DMS 273 (cell line): ENCODE data around the gene PXYLP1.

Experiments used
- DNase-seq: peaks from one replicate; lab custom pipeline; 2025; ENCODE audit not compliant: unreplicated experiment; lab: John Stamatoyannopoulos, UW

Gene PXYLP1

GRCh38 chr3:141271279-141272030 is 39.8 kb downstream of the PXYLP1 start:
- DNase-seq = peak; percentile 26

GRCh38 chr3:141272906-141273662 is 41.5 kb downstream of the PXYLP1 start:
- DNase-seq = no peak

- no peak for DNase-seq
Observed at GRCh38 chr3:141273700-141274410, 42.2 kb downstream of the PXYLP1 start.

GRCh38 chr3:141274411-141275031 is 42.9 kb downstream of the PXYLP1 start:
- no peak for DNase-seq

GRCh38 chr3:141275032-141275422 is 43.4 kb downstream of the PXYLP1 start:
- no peak for DNase-seq

- no peak for DNase-seq
Observed at GRCh38 chr3:141275511-141275910, 43.9 kb downstream of the PXYLP1 start.

- no peak for DNase-seq
Observed at GRCh38 chr3:141275973-141276372, 44.3 kb downstream of the PXYLP1 start.

GRCh38 chr3:141276398-141276797 is 44.8 kb downstream of the PXYLP1 start:
- no peak for DNase-seq

- DNase-seq = no peak
Observed at GRCh38 chr3:141277451-141277850, 45.8 kb downstream of the PXYLP1 start.

- DNase-seq = no peak
Observed at GRCh38 chr3:141278196-141279076, 46.8 kb downstream of the PXYLP1 start.

- peak; percentile 71 for DNase-seq
Observed at GRCh38 chr3:141279077-141279967, 47.7 kb downstream of the PXYLP1 start.

- DNase-seq = no peak
Observed at GRCh38 chr3:141280086-141280485, 48.5 kb downstream of the PXYLP1 start.

- DNase-seq = no peak
Observed at GRCh38 chr3:141280690-141281089, 49.1 kb downstream of the PXYLP1 start.

- no peak for DNase-seq
Observed at GRCh38 chr3:141285570-141285969, 53.9 kb downstream of the PXYLP1 start.

GRCh38 chr3:141286856-141287255 is 55.2 kb downstream of the PXYLP1 start:
- no peak for DNase-seq

GRCh38 chr3:141287326-141287725 is 55.7 kb downstream of the PXYLP1 start:
- no peak for DNase-seq

- DNase-seq = no peak
Observed at GRCh38 chr3:141288336-141288990, 56.8 kb downstream of the PXYLP1 start.

GRCh38 chr3:141289228-141289772 is 57.7 kb downstream of the PXYLP1 start:
- DNase-seq = no peak
